K562 (cell line): ENCODE data around the gene RAB25. TPM values are rescaled to one million over a fixed set of nuclear protein-coding genes. Genes with fewer than 3 reads are reported as not detected.

Experiments
- MLLT1 ChIP-seq, 2 experiments: fragments of 450-650 bp; IDR thresholded peaks; 2 replicates each; pipeline ENCODE4 v1.6.1; 2016
- RERE ChIP-seq: sonication (generic); formaldehyde crosslinking; IDR thresholded peaks from 2 replicates; pipeline ENCODE4 v1.8.0; 2023; ENCODE audit warnings: missing genetic modification reagents, mild to moderate bottlenecking, borderline replicate concordance
- ZMIZ1 ChIP-seq, 2 experiments: fragments of 150-350 bp in 1 of 2; IDR thresholded peaks; 2 replicates each; pipeline ENCODE4 v1.6.1; 2012 to 2016; ENCODE audit warnings: low read depth in 2 of 2, low read length in 2 of 2, mild to moderate bottlenecking in 1 of 2, moderate library complexity in 1 of 2
- polyA plus RNA-seq, 8 experiments: library from polyadenylated mRNA; depleted of rRNA in 4 of 8; stranded (reverse) in 5 of 8; unstranded in 3 of 8; fragments of >200 nt; fragmentation: Nextera tagmentation in 2 of 8; fragmentation: Illumina TruSeq in 1 of 8; extraction: Ambion mirVana in 2 of 8; extraction: Trizol in 1 of 8; gene quantifications; 2 replicates each; pipeline versions ENCODE4 v1.2.1 to v1.2.3, GENCODE V29; 2011 to 2014; ENCODE audit warnings: inconsistent platforms in 1 of 8, missing spikeins in 1 of 8
- total RNA-seq, 7 experiments: library from RNA; depleted of rRNA in 6 of 7; stranded (reverse); fragments of >200 nt in 6 of 7; fragmentation: Illumina TruSeq in 2 of 7; extraction: Trizol in 2 of 7; gene quantifications; 2 replicates each; pipeline versions ENCODE4 v1.2.1 to v1.2.3, GENCODE V29; 2011 to 2021; ENCODE audit warnings: low replicate concordance in 1 of 7

Gene RAB25
- total and polyA plus RNA-seq, 9 of the 15 experiments (the other 6 are each of a cell fraction or from before 2014, with no cell fraction given) = 0.10 to 0.27 (median 0.13) TPM; not detected in 6

GRCh38 chr1:156114919-156115513 lies 54.1 kb downstream of the RAB25 start (continued):
- TF ChIP-seq RERE (CRISPR knock-in tag) = peak; percentile 88; the same call in 1 of the 2 replicates
- TF ChIP-seq MLLT1 (IDR thresholded peaks at IDR 0.05) = peak; percentile 69 to 72; a peak in 3 of 4 replicates
- TF ChIP-seq ZMIZ1 (IDR thresholded peaks at IDR 0.05; ENCODE audit: low read depth in 2 of 2, low read length in 2 of 2) = peak in 1 of 2 experiments; percentile 25; a peak in 1 of 4 replicates
